GM18498 (cell line): Measurements from ENCODE around the gene AEBP2.
"Not testable (repeated sequence)": the region's sequence is repeated elsewhere in the genome, so short reads cannot be mapped to it uniquely, and the experiment has no call there.

Experiments
- ATAC-seq: cut with Tn5 transposase; IDR thresholded peaks from one replicate; pipeline ENCODE4 v1.9.1; 2021; ENCODE audit warnings: mild to moderate bottlenecking, moderate library complexity; ENCODE audit not compliant: unreplicated experiment

AEBP2 gene

DNA sequence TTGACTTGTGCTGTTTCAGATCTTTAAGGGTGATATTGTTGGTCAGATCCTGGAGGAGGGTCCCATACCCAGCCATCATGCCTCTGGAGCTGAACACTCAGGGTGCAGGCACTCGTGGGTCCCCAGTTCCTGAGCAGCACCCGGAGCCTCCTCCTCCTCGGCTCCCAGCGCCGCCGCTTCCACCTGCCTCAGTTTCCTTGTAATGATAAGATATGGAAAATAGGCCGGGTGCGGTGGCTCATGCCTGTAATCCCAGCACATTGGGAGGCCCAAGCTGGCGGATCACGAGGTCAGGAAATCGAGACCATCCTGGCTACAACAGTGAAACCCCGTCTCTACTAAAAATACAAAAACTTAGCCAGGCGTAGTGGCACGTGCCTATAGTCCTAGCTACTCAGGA is 20.2 kb upstream of the AEBP2 start:
- no peak for ATAC-seq

GRCh38 chr12:19421503-19422282 is 17.6 kb upstream of the AEBP2 start:
- ATAC-seq, result no peak

DNA sequence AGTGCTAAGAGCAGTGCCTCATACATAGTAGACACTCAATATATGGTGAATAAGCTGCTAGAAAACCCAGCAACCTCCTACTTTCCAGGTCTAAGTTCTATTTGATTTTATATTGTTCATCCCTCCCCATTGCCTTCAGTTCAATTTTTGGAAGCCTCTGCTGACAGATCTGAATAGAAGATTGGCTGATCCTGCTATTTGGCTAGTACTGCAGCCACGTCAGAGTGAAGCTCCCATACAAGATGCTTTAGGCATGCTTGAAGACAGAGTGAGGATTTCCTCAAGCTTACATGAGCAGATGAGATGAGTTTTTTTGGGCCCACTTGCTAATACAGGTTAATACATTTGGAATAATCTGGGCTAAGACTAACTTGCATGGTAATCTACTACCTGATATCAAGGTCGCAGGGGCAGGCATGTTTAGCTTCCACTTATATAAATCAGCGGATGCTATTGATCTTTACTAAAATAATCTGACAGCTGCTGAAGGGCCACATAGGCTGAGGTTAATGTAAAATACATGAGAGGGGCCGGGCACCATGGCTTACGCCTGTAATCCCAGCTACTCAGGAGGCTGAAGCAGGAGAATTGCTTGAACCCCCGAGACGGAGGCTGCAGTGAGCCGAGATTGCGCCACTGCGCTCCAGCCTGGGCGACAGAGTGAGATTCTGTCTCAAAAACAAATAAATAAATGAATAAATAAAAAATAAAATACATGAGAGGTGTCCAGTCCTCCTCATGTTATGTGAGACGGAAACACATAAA is 15.9 kb upstream of the AEBP2 start:
- no peak for ATAC-seq

DNA sequence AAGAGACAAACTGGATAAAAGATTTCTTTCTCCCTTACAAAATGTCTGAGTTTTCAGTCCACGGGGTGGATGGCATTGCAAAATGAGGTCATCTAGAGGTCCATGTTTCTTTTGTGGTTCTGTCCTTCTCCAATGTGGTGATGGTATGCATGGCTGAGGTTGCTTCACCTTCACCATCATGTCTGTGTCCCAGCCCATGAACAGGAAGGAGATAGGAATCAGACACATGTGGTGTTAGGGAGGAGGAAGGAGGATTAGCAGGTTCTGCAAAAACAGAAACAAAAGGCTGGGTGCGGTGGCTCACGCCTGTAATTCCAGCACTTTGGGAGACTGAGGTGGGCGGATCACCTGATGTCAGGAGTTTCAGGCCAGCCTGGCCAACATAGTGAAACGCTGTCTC is 11.0 kb upstream of the AEBP2 start:
- no peak for ATAC-seq

DNA sequence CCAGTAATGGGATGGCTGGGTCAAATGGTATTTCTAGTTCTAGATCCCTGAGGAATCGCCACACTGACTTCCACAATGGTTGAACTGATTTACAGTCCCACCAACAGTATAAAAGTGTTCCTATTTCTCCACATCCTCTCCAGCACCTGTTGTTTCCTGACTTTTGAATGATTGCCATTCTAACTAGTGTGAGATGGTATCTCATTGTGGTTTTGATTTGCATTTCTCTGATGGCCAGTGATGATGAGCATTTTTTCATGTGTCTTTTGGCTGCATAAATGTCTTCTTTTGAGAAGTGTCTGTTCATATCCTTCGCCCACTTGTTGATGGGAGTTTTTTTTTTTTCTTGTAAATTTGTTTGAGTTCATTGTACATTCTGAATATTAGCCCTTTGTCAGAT is 9.8 kb upstream of the AEBP2 start:
- not testable (repeated sequence) for ATAC-seq

DNA sequence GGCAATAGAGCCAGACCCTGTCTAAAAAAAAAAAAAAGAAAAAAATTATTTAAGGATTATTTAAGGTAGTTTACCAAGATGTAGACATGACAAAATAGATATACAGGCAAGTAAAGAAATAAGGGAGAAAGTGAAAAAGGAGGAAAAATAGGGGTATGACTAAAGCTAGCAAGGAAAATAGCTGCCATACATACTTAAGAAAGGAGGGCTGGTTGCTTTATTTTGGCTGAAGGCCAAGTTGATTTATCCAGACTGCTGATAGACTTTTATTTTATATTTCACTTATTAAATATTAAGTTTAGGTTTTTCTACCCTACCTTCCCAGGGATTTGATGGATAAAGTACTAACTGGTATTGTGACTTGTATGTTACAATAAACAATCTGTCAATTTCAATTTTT is 8.3 kb upstream of the AEBP2 start:
- ATAC-seq, result no peak

DNA sequence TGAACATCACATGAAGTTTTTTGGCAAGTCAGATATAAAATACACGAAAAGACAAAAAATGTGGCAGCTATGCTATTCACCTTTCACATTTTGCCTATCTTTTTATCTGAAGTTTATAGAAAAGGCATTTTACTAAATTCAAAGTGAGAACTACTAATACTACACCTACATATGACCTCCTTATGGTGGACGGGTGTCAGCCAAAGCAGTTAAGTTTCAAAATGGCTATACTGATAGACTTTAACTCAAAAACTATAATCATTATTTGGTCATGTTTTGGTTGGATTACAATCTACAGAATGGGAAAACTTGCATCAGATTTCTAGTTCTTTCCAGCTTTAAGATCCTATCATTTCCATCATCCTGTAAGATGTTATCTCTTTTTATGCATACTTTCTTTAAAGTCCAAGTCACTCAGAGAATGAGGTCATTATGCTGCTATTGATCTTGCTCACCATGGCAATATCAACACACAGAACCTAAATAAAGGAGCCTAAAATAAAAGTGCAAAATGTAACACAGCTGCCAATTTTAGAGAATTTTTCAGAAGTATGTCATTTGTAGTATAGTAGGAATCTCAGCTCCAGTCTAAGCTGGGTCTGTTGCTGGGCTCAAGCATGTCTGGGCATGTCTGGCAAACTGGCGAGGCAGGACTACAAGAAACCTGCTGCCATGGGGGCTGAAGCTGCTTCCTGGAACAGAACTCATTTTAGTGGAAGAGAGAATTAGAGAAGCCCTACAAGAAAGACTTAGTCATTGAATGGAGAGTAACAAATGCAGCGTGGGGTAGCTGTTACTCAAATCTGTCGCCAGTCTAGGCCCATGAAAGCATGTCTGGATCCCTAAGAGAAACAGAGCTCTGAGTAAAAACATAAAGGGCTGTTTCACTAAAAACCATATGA is 7.6 kb upstream of the AEBP2 start:
- peak; percentile 73 for ATAC-seq

DNA sequence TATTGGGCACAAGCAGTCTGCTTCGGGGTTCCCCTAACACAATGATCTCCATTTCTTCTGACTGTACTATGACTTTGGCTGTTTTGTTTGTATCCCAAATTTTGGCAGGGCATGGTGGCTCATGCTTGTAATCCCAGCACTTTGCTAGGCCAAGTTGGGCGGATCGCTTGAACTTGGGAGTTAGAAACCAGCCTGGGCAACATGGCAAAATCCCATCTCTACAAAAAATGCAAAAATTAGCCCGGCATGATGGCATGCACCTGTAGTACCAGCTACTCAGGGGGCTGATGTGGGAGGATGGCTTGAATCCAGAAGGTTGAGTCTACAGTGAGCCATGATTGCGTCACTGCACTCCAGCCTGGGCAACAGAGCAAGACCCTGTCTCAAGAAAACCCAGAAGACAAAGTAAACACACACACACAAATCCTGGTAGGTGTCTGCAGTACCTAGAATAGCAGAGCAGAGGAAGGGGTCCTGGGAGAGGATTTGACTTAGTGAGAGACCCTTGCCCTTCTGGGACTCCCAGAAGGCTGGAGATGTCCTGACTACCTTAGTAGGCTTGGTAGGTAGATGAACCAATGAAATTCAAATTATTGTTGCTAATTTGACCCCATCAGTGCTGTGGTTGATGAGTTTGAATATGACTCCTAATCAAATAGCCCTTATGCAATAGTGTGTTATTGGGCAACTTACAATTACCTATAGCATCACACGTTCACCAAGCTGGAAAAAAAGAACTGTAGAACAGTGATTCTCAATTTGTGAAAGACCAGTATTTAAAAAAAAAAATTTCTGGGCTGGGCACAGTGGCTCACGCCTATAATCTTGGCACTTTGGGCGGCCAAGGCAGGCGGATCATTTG is 6.8 kb upstream of the AEBP2 start:
- no peak for ATAC-seq

- peak; percentile 23 for ATAC-seq
Observed at GRCh38 chr12:19434538-19434937, 4.8 kb upstream of the AEBP2 start.

DNA sequence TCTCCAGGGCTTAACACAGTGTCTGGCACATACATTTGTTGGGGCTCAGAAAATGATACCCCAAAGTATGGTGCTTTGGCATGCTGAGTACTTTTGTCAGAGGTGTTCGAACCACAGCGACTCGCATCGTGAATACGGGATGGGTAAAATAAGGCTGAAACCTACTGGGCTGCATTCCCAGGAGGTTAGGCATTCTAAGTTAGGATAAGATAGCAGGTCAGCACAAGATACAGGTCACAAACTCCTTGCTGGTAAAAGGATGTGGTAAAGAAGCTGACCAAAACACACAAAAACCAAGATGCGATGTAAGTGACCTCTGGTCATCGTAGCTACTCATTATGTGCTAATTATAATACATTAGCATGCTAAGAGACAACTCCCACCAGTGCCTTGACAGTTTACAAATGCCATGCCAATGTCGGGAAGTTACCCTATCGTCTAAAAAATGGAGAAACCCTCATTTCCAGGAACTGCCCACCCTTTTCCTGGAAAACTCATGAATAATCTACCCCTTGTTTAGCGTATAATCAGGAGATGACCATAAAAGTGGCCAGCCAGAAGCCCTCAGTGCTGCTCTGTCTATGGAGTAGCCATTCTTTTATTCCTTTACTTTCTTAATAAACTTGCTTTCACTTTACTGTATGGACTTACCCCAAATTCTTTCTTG is 3.3 kb upstream of the AEBP2 start:
- no peak for ATAC-seq

DNA sequence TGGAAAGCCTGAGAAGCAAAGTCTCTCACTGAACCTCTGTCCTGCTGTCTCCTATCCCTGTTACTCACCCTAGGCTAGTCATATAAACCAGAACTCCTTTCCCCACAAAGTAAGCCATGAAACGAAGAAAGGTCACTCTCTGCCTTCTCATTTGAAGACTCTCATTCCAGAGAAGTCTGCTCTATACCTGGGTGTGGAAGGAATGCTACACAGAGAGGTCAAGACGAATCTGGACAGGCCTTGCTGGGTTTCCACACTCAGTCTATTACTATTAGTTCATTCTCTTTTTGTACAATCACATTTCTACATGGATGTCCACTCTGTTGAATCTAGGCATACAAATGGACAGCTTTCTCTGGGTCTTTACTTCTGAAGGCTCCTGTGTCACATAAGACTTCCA is 2.4 kb upstream of the AEBP2 start:
- ATAC-seq, result no peak

GRCh38 chr12:19437996-19438395 is 1.3 kb upstream of the AEBP2 start:
- no peak for ATAC-seq

DNA sequence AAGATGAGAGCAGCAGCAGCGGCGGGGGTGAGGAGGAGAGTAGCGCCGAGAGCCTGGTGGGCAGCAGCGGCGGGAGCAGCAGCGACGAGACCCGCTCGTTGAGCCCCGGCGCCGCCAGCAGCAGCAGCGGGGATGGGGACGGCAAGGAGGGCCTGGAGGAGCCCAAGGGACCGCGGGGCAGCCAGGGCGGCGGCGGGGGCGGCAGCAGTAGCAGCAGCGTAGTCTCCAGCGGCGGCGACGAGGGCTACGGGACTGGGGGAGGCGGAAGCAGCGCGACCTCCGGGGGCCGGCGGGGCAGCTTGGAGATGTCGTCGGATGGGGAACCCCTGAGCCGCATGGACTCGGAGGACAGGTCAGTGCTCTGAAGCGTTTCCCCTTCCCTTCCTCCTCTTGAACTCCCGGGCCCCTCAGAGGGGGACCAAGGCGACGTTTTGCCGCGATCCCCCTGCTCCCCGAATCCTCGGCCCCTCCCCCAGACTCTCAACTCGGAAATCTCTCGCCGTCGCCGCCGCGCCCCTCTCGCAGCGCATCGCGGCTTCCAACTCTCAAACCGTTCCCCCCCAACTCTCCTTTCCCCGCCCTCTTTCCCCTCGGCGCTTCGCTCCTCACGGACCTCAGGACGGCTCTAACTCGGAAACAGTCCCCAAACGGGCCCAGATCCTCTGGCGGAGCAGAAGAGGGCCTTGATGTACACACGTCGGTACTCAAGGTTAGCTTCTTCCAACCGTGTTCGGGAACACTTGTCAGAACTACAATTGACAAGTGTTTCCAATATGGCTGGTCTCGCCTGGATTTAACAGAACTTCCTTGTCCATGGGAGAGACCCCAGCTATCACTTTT is 947 bp downstream of the AEBP2 start:
- peak; percentile 31 for ATAC-seq

GRCh38 chr12:19440916-19441315 is 1.6 kb downstream of the AEBP2 start:
- ATAC-seq, result no peak

DNA sequence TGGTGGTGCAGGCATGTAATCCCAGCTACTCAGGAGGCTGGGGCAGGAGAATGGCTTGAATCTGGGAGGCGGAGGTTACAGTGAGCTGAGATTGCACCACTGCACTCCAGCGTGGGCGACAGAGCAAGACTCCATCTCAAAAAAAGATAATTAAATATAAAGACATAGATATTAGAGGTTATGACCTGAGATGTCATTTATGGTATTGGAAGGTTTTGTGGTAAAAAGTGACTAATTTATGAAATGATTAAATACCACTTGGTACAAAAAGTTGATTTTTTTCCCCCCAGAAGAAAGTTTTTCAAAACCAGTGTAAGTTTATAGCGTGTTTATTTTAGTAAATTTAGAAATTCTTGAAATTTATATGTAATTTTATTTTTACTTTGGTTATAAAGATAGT is 4.3 kb downstream of the AEBP2 start:
- no peak for ATAC-seq

- no peak for ATAC-seq
Observed at GRCh38 chr12:19444097-19444496, 4.8 kb downstream of the AEBP2 start.

DNA sequence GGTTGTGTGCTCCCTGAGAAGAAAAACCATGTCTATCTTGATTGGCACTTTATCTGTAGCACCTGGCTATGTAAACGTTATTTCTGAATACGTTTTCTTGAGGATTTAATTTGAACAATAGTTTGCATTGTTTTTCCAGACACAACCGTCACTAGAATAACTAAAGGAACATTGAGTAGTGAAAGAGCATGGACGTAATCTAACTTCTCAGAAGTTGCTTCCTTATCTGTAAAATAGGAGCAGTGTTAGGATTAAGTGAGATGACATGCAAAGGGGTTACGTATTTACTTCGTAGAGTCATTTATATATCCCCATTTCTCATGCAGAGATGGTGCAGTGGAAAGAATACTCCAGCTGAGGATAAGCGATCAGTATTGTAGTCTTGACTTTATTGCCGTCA is 8.1 kb downstream of the AEBP2 start:
- no peak for ATAC-seq

DNA sequence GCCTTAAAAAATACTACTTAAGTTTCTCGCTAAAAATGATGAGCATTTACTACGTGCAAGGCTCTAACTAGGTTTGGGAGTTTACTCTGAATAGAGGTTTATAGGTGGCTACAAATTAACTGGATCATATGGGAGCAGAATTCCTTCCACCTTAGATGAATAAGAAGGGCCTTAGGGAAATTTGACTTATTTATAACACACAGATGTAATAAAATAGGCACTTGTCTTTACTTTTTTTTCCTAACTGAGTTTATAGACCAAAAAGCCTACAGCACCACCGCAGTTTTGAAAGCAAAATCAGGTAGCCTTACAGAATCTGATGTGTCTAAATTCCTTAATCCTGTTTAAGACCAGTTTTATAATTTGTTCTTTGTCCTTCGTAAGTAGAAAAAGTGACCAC is 10.5 kb downstream of the AEBP2 start:
- ATAC-seq, result no peak

- ATAC-seq, result no peak
Observed at GRCh38 chr12:19450362-19450761, 11.1 kb downstream of the AEBP2 start.
